Measurements from ENCODE around the gene SPRYD7.

Gene SPRYD7

GRCh38 chr13:49936075-49936967 lies at the start of gene SPRYD7:
SPRYD7 (minus strand) TSS chr13:49936340; CDS start chr13:49936235, 105 bp downstream.
- TF ChIP-seq CTCF (IDR thresholded peaks at IDR 0.05; ENCODE audit: extremely low read depth, missing control alignments): peak; percentile 98
- DNase-seq (ENCODE audit: low spot score): peak; percentile 97

- DNase-seq (ENCODE audit: low spot score): no peak
Measured at GRCh38 chr13:49985129-49985528, 49.0 kb upstream of the SPRYD7 start.

GRCh38 chr13:49980266-49980665 lies 44.1 kb upstream of the SPRYD7 start:
- DNase-seq (ENCODE audit: low spot score): no peak
- no peak for TF ChIP-seq CTCF (IDR thresholded peaks at IDR 0.05; ENCODE audit: extremely low read depth, missing control alignments)

More at GRCh38 chr13:49985129-49985528, 49.0 kb upstream of the SPRYD7 start:
- no peak for TF ChIP-seq CTCF (IDR thresholded peaks at IDR 0.05; ENCODE audit: extremely low read depth, missing control alignments)

GRCh38 chr13:49977992-49978391 lies 41.9 kb upstream of the SPRYD7 start:
- TF ChIP-seq CTCF (IDR thresholded peaks at IDR 0.05; ENCODE audit: extremely low read depth, missing control alignments): no peak
- no peak for DNase-seq (ENCODE audit: low spot score)

GRCh38 chr13:49976314-49977258 lies 40.4 kb upstream of the SPRYD7 start:
- peak; percentile 73 for TF ChIP-seq CTCF (IDR thresholded peaks at IDR 0.05; ENCODE audit: extremely low read depth, missing control alignments)
- DNase-seq (ENCODE audit: low spot score): peak; percentile 67

GRCh38 chr13:49975826-49976225 lies 39.7 kb upstream of the SPRYD7 start:
- DNase-seq (ENCODE audit: low spot score): no peak
- no peak for TF ChIP-seq CTCF (IDR thresholded peaks at IDR 0.05; ENCODE audit: extremely low read depth, missing control alignments)
